HL-60 (cell line): ENCODE data around the gene ENGASE.

Source experiments
- DNase-seq, 2 experiments: peaks; one replicate each; pipeline ENCODE4 v3.0.0-alpha.2; 2010 to 2020; ENCODE audit warnings: low read depth in 1 of 2, low spot score in 1 of 2
- H3K27ac ChIP-seq: fragments of 250-450 bp; sonication (Bioruptor Pico); replicated peaks from 2 replicates; pipeline ENCODE4 v1.5.1; 2020; ENCODE audit warnings: mild to moderate bottlenecking, moderate library complexity
- H3K27me3 ChIP-seq: fragments of 250-450 bp; sonication (Bioruptor Pico); 2 replicates; pipeline ENCODE4 v1.5.1; 2021; ENCODE audit warnings: mild to moderate bottlenecking, moderate library complexity; ENCODE audit not compliant: insufficient read depth, poor library complexity, severe bottlenecking
- H3K4me3 ChIP-seq: replicated peaks from 2 replicates; pipeline ENCODE4 v1.5.1; 2011; ENCODE audit warnings: mild to moderate bottlenecking, control low read depth, low read length; ENCODE audit not compliant: insufficient read depth
- GABPA ChIP-seq: IDR thresholded peaks from 2 replicates; pipeline ENCODE4 v1.6.1; 2012; ENCODE audit warnings: low read depth
- POLR2AphosphoS5 ChIP-seq: IDR thresholded peaks from 2 replicates; pipeline ENCODE4 v1.6.1; 2012; ENCODE audit warnings: low read depth
- REST ChIP-seq: IDR thresholded peaks from 2 replicates; pipeline ENCODE4 v1.6.1; 2012; ENCODE audit warnings: low read depth; ENCODE audit not compliant: insufficient replicate concordance
- SPI1 ChIP-seq: IDR thresholded peaks from 2 replicates; pipeline ENCODE4 v1.6.1; 2012; ENCODE audit warnings: low read depth, mild to moderate bottlenecking, borderline replicate concordance
- TF ChIP-seq, protein P1 (sequence below): IDR thresholded peaks from one replicate; pipeline ENCODE4 v1.5.1; 2011; ENCODE audit warnings: low read length, control low read depth, inconsistent platforms; ENCODE audit not compliant: insufficient read depth

ENGASE gene

GRCh38 chr17:79135628-79136405 is 61.2 kb downstream of the ENGASE start:
- TF ChIP-seq SPI1 (no peak), POLR2AphosphoS5 (no peak), REST (no peak), GABPA (no peak)
- TF ChIP-seq, protein P1, sequence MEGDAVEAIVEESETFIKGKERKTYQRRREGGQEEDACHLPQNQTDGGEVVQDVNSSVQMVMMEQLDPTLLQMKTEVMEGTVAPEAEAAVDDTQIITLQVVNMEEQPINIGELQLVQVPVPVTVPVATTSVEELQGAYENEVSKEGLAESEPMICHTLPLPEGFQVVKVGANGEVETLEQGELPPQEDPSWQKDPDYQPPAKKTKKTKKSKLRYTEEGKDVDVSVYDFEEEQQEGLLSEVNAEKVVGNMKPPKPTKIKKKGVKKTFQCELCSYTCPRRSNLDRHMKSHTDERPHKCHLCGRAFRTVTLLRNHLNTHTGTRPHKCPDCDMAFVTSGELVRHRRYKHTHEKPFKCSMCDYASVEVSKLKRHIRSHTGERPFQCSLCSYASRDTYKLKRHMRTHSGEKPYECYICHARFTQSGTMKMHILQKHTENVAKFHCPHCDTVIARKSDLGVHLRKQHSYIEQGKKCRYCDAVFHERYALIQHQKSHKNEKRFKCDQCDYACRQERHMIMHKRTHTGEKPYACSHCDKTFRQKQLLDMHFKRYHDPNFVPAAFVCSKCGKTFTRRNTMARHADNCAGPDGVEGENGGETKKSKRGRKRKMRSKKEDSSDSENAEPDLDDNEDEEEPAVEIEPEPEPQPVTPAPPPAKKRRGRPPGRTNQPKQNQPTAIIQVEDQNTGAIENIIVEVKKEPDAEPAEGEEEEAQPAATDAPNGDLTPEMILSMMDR = no peak
- Histone ChIP-seq H3K27ac (no peak overlapping the region), H3K4me3 (no peak overlapping the region), H3K27me3 (peaks cover 16% of the 10 kb centered on the region)
- DNase-seq = no peak
